Activated CD4-positive, alpha-beta T cell treated with anti-CD3 and anti-CD28 coated beads for 36 hours (primary cell): ENCODE results near the gene EIF3I. TPM values are rescaled to one million over a fixed set of nuclear protein-coding genes. Genes with fewer than 3 reads are reported as not detected.
A peak's percentile ranks its signal among the peaks of the same experiment; 100 is the strongest.

Experiments used
- ATAC-seq: fragments of 200-7000 bp; cut with Tn5 transposase; one replicate; pipeline ENCODE4 v1.10.0; 2021; ENCODE audit warnings: mild to moderate bottlenecking, moderate library complexity
- CTCF ChIA-PET: fragments of 350-600 bp; sonication (Branson Sonifier 250); formaldehyde crosslinking; loops from one replicate; lab custom pipeline; 2021; ENCODE audit warnings: antibody characterized with exemption; lab: Charles Lee
- POLR2A ChIA-PET: fragments of 350-600 bp; sonication (Branson Sonifier 250); formaldehyde crosslinking; loops from one replicate; lab custom pipeline; 2021; ENCODE audit warnings: antibody characterized with exemption, inconsistent platforms; lab: Charles Lee
- DNase-seq: peaks from one replicate; pipeline ENCODE4 v3.0.0-alpha.2; 2020
- H3K27ac Mint-ChIP-seq: one replicate; pipeline ENCODE4 v1.8.0; 2021; ENCODE audit warnings: mixed read lengths
- H3K27me3 Mint-ChIP-seq: one replicate; pipeline ENCODE4 v1.8.0; 2021; ENCODE audit warnings: mixed read lengths
- H3K36me3 Mint-ChIP-seq: one replicate; pipeline ENCODE4 v1.8.0; 2021; ENCODE audit warnings: low read depth, mixed read lengths
- H3K4me1 Mint-ChIP-seq: one replicate; pipeline ENCODE4 v1.8.0; 2021; ENCODE audit warnings: mixed read lengths
- H3K4me3 Mint-ChIP-seq: one replicate; pipeline ENCODE4 v1.8.0; 2021; ENCODE audit warnings: mild to moderate bottlenecking, moderate library complexity, mixed read lengths
- H3K9me3 Mint-ChIP-seq: one replicate; pipeline ENCODE4 v1.8.0; 2021; ENCODE audit warnings: low read depth, mixed read lengths
- intact Hi-C, 2 experiments: fragments of 100-400 bp; cut with DNase I in 1 of 2; cut with micrococcal nuclease in 1 of 2; formaldehyde crosslinking; loops; one replicate each; pipeline versions ENCODE4 v1.14.2 to v1.15.1; 2022 to 2024; cut with DNase I, micrococcal nuclease
- total RNA-seq, 2 experiments: library from RNA; stranded (reverse); gene quantifications; one replicate each; pipeline ENCODE4 v1.2.3, GENCODE V29; 2021

EIF3I gene
- total RNA-seq, 2 experiments from 2014 or later, result 299 to 349 TPM

DNA sequence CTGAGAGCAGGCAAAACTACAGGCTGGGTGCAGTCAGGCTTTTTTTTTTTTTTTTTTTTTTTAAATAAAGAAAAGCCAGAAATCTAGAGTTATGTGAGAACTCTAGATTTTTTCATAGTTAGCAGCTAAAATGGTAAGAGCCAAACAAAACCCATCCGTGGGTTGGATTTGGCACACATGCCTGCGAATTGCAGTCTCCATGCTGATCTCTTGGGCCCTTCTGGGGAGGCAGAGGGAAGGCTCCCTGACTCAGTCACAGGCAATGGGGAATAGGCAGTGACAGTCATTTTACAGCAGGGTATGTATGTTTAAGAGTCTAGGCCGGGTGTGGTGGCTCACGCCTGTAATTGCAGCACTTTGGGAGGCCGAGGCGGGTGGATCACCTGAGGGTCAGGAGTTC is 40.1 kb upstream of the EIF3I start:
- DNase-seq, result no peak
- intact Hi-C loops, result no loop called here
- Mint-ChIP-seq H3K27me3 (no peaks in the 10 kb centered on the region), H3K9me3 (no peaks in the 10 kb centered on the region), H3K4me1 (peaks cover 61% of the 10 kb centered on the region), H3K27ac (peak overlapping the region; percentile 59), H3K4me3 (peak overlapping the region; percentile 86), H3K36me3 (peaks cover 54% of the 10 kb centered on the region)
- no peak for ATAC-seq
- ChIA-PET CTCF (interaction anchor here (0.7 to 1.1 kb wide), 3 partner anchors 13 to 218 kb away, joined by 4 to 5 read pairs (median 4); no protein-coding TSS in a partner anchor), POLR2A (interaction anchor here (0.6 to 1.3 kb wide), 3 partner anchors 57 to 185 kb away, joined by 3 to 4 read pairs (median 4); no protein-coding TSS in a partner anchor)

DNA sequence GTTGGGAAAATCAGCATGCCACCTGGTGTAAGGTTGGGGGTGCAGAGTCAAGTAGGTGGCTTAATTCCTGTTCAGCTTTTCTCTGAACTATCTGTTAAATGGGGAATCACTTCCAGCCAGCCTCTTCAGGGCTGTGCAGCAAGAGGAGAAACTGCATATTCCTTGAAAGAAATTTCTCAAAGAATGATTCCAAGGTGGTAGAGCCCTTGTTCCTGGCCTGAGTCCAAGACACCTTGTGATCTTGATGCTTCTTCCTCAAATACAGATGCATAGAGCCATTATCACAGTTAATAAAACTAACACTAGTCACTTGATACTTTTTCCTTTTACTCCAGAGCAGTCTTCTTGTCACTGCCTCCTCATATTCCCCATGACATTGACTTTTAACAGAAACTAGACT is 37.6 kb upstream of the EIF3I start:
- CTCF ChIA-PET, result interaction anchor here (1.0 kb wide), 2 partner anchors 9 to 51 kb away, joined by 3 read pairs; no protein-coding TSS in a partner anchor
- DNase-seq (no peak), ATAC-seq (no peak)
- POLR2A ChIA-PET, result interaction anchor here (0.5 to 0.8 kb wide), 3 partner anchors 13 to 164 kb away, joined by 3 to 4 read pairs (median 3); no protein-coding TSS in a partner anchor
- H3K9me3 Mint-ChIP-seq, result no peaks in the 10 kb centered on the region
- intact Hi-C loops, result no loop called here
- peak overlapping the region; percentile 52 for H3K27ac Mint-ChIP-seq
- H3K36me3 Mint-ChIP-seq, result peaks cover 74% of the 10 kb centered on the region
- H3K27me3 Mint-ChIP-seq, result no peaks in the 10 kb centered on the region
- H3K4me1 Mint-ChIP-seq, result peaks cover 52% of the 10 kb centered on the region
- peak overlapping the region; percentile 86 for H3K4me3 Mint-ChIP-seq

DNA sequence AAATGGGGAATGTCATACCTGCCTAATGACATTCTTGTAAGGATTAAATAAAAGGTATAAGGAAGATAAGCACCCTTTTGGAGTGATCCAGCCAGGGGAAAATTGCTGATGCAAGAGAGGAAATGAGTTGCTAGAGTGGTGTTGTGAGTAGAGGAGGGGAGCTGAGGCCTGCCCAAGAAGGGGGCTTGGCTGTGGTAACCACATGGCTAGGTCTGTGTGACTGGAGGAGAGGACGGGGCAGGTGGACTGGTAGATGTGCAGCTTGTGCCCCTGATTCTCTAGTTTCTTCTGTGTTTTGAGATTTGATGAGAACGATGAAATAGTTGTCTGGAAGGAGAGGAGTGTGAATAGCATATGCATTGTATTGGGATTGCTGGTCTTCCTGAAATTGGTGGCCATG is 36.1 kb upstream of the EIF3I start:
- ChIA-PET CTCF (interaction anchor here (0.9 kb wide), 1 partner anchor 246 kb away, joined by 3 read pairs; no protein-coding TSS in a partner anchor), POLR2A (interaction anchor here (0.6 kb wide), 1 partner anchor 19 kb away, joined by 3 read pairs; the partner anchor contains the start of gene IQCC)
- peak; percentile 47 for ATAC-seq
- Mint-ChIP-seq H3K9me3 (no peaks in the 10 kb centered on the region), H3K36me3 (peaks cover 73% of the 10 kb centered on the region), H3K27me3 (no peaks in the 10 kb centered on the region), H3K4me3 (peak overlapping the region; percentile 17), H3K4me1 (peaks cover 48% of the 10 kb centered on the region), H3K27ac (peak overlapping the region; percentile 92)
- intact Hi-C loops, result no loop called here
- DNase-seq, result no peak

DNA sequence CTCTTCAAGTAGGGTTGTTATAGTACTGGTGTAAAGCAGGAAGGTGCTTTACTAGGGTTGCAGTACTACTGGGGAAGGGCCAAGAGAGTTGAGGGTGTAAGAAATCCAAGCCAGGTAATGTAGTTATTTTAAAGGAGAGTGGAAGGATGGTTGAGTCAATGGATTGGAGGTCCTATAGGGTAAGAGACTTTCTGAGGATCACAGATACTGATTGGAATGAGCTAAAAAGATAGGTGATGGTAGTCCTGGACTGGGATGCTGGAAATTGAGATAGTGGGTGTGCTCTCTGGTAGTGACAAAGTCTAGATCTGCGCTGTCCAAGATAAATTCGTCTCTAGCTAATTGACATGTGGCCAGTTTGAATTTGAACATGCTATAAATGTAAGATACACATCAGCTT is 35.7 kb upstream of the EIF3I start:
- ATAC-seq, result no peak
- Mint-ChIP-seq H3K9me3 (no peaks in the 10 kb centered on the region), H3K27ac (peak overlapping the region; percentile 92), H3K4me1 (peaks cover 44% of the 10 kb centered on the region), H3K36me3 (peaks cover 73% of the 10 kb centered on the region), H3K27me3 (no peaks in the 10 kb centered on the region), H3K4me3 (peak overlapping the region; percentile 17)
- intact Hi-C loops, result no loop called here
- POLR2A ChIA-PET, result interaction anchor here (0.5 to 0.6 kb wide), 2 partner anchors 19 to 844 kb away, joined by 3 to 5 read pairs; partner anchors contain the start of gene IQCC
- CTCF ChIA-PET, result interaction anchor here (0.6 to 0.9 kb wide), 2 partner anchors 77 to 246 kb away, joined by 3 read pairs; no protein-coding TSS in a partner anchor
- no peak for DNase-seq

DNA sequence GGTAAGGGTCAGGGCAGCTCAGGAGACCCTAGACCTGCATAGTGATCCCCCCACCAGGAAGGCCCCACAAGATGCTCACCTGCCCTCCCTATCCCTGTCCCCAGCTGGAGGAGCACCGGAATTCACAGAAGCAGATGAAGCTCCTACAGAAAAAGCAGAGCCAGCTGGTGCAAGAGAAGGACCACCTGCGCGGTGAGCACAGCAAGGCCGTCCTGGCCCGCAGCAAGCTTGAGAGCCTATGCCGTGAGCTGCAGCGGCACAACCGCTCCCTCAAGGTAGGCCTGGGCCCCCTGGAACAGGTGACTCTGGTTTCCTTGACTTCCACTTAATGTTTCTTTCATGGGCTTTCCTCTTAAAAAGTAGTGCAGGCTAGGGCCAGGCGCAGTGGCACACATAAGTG is 34.4 kb upstream of the EIF3I start:
- intact Hi-C loops, result no loop called here
- ChIA-PET POLR2A (interaction anchor here (0.6 kb wide), 1 partner anchor 109 kb away, joined by 8 read pairs; no protein-coding TSS in a partner anchor), CTCF (no interaction called here)
- H3K36me3 Mint-ChIP-seq, result peaks cover 74% of the 10 kb centered on the region
- DNase-seq (no peak), ATAC-seq (no peak)
- H3K4me3 Mint-ChIP-seq, result no peak overlapping the region
- peaks cover 36% of the 10 kb centered on the region for H3K4me1 Mint-ChIP-seq
- H3K27me3 Mint-ChIP-seq, result no peaks in the 10 kb centered on the region
- H3K9me3 Mint-ChIP-seq, result no peaks in the 10 kb centered on the region
- H3K27ac Mint-ChIP-seq, result peak overlapping the region; percentile 55

DNA sequence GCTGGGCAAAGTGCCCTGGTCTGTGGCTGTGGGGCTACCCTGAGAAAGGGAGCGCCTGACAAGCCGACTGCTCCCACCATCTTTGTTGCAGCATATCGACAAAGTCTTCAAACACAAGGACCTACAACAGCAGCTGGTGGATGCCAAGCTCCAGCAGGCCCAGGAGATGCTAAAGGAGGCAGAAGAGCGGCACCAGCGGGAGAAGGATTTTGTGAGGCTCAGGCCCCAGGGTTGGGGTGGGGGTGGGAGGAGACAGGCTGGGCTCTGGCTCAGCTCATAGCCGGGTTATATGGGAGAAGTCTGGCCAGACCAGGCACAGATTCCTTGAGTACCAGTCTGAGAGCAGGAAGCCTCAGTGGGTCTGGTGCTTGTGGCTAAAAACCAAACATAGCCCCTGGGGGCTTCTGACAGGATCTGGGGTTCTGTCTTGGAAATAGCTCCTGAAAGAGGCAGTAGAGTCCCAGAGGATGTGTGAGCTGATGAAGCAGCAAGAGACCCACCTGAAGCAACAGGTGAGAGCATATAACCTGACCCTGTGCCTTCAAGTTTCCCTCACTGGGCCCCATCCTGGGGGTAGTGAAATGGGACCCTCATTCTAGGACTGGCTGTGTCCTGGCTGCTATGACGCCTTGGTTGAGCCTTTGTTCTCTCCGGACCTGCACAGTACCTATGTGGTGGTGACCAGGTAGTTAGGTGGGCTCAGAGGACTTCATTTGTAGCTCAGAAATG is 29.8 kb upstream of the EIF3I start:
- intact Hi-C loops, result no loop called here
- POLR2A ChIA-PET, result no interaction called here
- Mint-ChIP-seq H3K4me3 (no peak overlapping the region), H3K4me1 (peaks cover 46% of the 10 kb centered on the region), H3K27ac (no peak overlapping the region), H3K36me3 (peaks cover 84% of the 10 kb centered on the region), H3K9me3 (no peaks in the 10 kb centered on the region), H3K27me3 (no peaks in the 10 kb centered on the region)
- DNase-seq, result no peak
- CTCF ChIA-PET, result interaction anchor here (0.6 to 2.6 kb wide), 5 partner anchors 13 to 185 kb away, joined by 3 to 7 read pairs (median 3); partner anchors contain the start of gene TXLNA
- ATAC-seq, result no peak

DNA sequence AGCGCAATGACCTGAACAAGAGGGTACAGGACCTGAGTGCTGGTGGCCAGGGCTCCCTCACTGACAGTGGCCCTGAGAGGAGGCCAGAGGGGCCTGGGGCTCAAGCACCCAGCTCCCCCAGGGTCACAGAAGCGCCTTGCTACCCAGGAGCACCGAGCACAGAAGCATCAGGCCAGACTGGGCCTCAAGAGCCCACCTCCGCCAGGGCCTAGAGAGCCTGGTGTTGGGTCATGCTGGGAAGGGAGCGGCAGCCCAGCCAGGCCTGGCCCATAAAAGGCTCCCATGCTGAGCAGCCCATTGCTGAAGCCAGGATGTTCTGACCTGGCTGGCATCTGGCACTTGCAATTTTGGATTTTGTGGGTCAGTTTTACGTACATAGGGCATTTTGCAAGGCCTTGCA is 27.2 kb upstream of the EIF3I start:
- H3K27ac Mint-ChIP-seq, result no peak overlapping the region
- DNase-seq (no peak), ATAC-seq (no peak)
- no peaks in the 10 kb centered on the region for H3K27me3 Mint-ChIP-seq
- ChIA-PET CTCF (interaction anchor here (0.9 kb wide), 1 partner anchor 13 kb away, joined by 4 read pairs; no protein-coding TSS in a partner anchor), POLR2A (interaction anchor here (0.5 kb wide), 1 partner anchor 168 kb away, joined by 5 read pairs; no protein-coding TSS in a partner anchor)
- H3K4me3 Mint-ChIP-seq, result no peak overlapping the region
- peaks cover 64% of the 10 kb centered on the region for H3K36me3 Mint-ChIP-seq
- intact Hi-C loops, result no loop called here
- peaks cover 58% of the 10 kb centered on the region for H3K4me1 Mint-ChIP-seq
- H3K9me3 Mint-ChIP-seq, result no peaks in the 10 kb centered on the region

DNA sequence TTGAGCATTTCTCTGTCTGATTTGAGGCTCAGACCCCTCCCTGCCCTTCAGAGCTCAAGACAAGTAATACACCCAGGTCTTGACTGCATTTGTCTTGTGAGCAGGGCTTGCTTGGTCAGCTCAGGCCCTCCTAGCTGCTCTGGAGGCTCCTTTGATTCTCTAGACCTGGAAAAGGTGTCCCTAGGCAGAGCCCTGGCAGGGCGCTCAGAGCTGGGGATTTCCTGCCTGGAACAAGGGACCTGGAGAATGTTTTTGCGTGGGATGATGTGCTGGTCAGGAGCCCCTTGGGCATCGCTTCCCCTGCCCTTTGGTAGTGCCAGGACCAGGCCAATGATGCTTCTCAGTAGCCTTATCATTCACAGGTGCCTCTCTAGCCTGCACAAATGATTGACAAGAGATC is 26.7 kb upstream of the EIF3I start:
- Mint-ChIP-seq H3K9me3 (no peaks in the 10 kb centered on the region), H3K27ac (no peak overlapping the region), H3K27me3 (no peaks in the 10 kb centered on the region), H3K4me1 (peaks cover 64% of the 10 kb centered on the region), H3K36me3 (peaks cover 59% of the 10 kb centered on the region), H3K4me3 (no peak overlapping the region)
- intact Hi-C loops, result no loop called here
- no peak for DNase-seq
- no peak for ATAC-seq
- ChIA-PET POLR2A (interaction anchor here (0.5 to 0.7 kb wide), 2 partner anchors 58 to 168 kb away, joined by 3 to 5 read pairs; no protein-coding TSS in a partner anchor), CTCF (interaction anchor here (0.9 kb wide), 1 partner anchor 14 kb away, joined by 4 read pairs; no protein-coding TSS in a partner anchor)

DNA sequence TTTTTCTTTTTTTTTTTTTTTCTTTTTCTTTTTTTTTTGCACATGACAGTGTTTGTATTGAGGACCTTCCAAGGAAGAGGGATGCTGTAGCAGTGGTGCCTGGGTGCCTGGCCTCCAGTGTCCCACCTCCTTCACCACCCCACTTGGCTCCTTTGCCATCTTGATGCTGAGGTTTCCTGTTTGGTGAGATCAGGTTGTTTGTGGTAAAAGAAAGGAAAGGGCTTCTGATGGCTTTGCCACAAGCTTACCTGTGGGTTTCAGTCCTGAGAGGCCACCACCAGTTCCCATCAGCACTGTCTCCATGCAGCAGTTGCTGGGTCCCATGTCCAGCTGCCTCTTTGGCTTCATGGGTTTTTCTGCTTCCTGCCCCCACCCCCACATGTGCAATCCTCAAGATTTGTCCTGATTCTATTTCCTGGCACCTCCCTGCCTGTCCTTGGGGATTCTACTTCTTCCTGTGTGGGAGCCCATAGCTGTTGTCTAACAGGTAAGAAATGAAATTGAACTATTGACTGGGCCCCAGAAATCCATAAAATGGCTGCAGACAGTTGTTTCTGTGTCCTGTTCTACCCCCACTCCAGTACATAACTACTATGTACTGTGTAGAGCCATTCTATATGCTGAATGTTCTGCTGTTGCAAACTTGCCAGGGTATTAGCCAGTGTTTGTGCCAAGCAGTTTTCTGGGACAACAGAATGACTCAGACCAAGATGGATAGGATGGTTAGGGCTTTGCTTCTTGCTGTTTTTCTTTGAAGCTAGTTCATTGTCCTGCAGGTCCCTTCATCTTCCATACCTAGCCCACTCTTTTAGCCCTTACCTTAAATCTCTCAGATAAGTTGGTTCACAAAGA is 26.0 kb upstream of the EIF3I start:
- H3K36me3 Mint-ChIP-seq, result peaks cover 55% of the 10 kb centered on the region
- intact Hi-C loops, result no loop called here
- H3K27ac Mint-ChIP-seq, result peak overlapping the region; percentile 27
- no peak for DNase-seq
- POLR2A ChIA-PET, result interaction anchor here (0.7 to 1.2 kb wide), 2 partner anchors 35 to 57 kb away, joined by 3 read pairs; no protein-coding TSS in a partner anchor
- CTCF ChIA-PET, result interaction anchor here (1.9 kb wide), 1 partner anchor 19 kb away, joined by 6 read pairs; no protein-coding TSS in a partner anchor
- no peaks in the 10 kb centered on the region for H3K27me3 Mint-ChIP-seq
- no peaks in the 10 kb centered on the region for H3K9me3 Mint-ChIP-seq
- H3K4me1 Mint-ChIP-seq, result peaks cover 64% of the 10 kb centered on the region
- ATAC-seq, result no peak
- no peak overlapping the region for H3K4me3 Mint-ChIP-seq

DNA sequence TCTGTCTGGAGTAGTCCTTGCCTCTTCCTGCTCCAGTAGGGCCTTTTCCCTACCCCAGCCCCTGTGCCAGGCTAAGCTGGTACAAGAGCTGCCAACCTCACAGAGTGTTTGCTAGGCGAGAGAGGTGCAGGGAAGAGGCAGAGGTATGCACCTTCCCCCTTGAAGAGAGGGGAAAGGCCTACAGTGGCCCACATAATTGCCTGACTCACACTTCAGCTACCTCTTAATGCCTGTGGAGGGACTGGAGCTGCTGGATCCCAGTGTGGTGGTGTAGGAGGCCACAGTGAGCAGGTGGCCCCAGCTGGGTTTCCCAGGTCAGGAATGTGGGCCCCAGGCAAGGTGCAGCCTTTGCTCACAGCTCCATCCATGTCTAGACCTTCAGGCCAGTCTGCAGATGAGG is 25.1 kb upstream of the EIF3I start:
- Mint-ChIP-seq H3K27me3 (no peaks in the 10 kb centered on the region), H3K4me1 (peaks cover 71% of the 10 kb centered on the region), H3K27ac (peak overlapping the region; percentile 48), H3K36me3 (peaks cover 46% of the 10 kb centered on the region), H3K4me3 (no peak overlapping the region), H3K9me3 (no peaks in the 10 kb centered on the region)
- no peak for ATAC-seq
- intact Hi-C loops, result no loop called here
- POLR2A ChIA-PET, result interaction anchor here (0.7 to 1.3 kb wide), 4 partner anchors 9 to 428 kb away, joined by 3 to 4 read pairs (median 4); partner anchors contain the start of gene IQCC
- DNase-seq, result no peak
- CTCF ChIA-PET, result interaction anchor here (0.7 to 2.0 kb wide), 5 partner anchors 18 to 578 kb away, joined by 3 to 6 read pairs (median 4); partner anchors contain the start of gene KPNA6
